SKM-1 (cell line): Measurements from ENCODE around the gene TEX22.
"Not testable (repeated sequence)": the region's sequence is repeated elsewhere in the genome, so short reads cannot be mapped to it uniquely, and the experiment has no call there.

Experiments used
- DNase-seq: peaks from one replicate; lab custom pipeline; 2025; ENCODE audit not compliant: unreplicated experiment; lab: John Stamatoyannopoulos, UW

TEX22 gene

GRCh38 chr14:105398044-105398725 lies at the start of gene TEX22:
TSS of gene TEX22 (plus strand) at chr14:105398538. CDS start at chr14:105399341, 803 bp downstream.
- peak; percentile 16 for DNase-seq

GRCh38 chr14:105348945-105349699 lies 49.2 kb upstream of the TEX22 start:
- DNase-seq = no peak

GRCh38 chr14:105349992-105350391 lies 48.3 kb upstream of the TEX22 start:
- DNase-seq = no peak

- DNase-seq = no peak
Measured at GRCh38 chr14:105350450-105351244, 47.7 kb upstream of the TEX22 start.

GRCh38 chr14:105351410-105351809 lies 46.9 kb upstream of the TEX22 start:
- DNase-seq = no peak

- peak; percentile 67 for DNase-seq
Measured at GRCh38 chr14:105351920-105352851, 46.2 kb upstream of the TEX22 start.

GRCh38 chr14:105353136-105353535 lies 45.2 kb upstream of the TEX22 start:
- DNase-seq = no peak

GRCh38 chr14:105354541-105354940 lies 43.8 kb upstream of the TEX22 start:
- DNase-seq = no peak

- no peak for DNase-seq
Measured at GRCh38 chr14:105355049-105355575, 43.2 kb upstream of the TEX22 start.

- DNase-seq = no peak
Measured at GRCh38 chr14:105355850-105356604, 42.3 kb upstream of the TEX22 start.

GRCh38 chr14:105356927-105357326 lies 41.4 kb upstream of the TEX22 start:
- no peak for DNase-seq

GRCh38 chr14:105357626-105358025 lies 40.7 kb upstream of the TEX22 start:
- DNase-seq = no peak

GRCh38 chr14:105358140-105358846 lies 40.0 kb upstream of the TEX22 start:
- DNase-seq = no peak

- DNase-seq = no peak
Measured at GRCh38 chr14:105358943-105359342, 39.4 kb upstream of the TEX22 start.

- not testable (repeated sequence) for DNase-seq
Measured at GRCh38 chr14:105361412-105361811, 36.9 kb upstream of the TEX22 start.

GRCh38 chr14:105363847-105364708 lies 34.3 kb upstream of the TEX22 start:
- DNase-seq = no peak

GRCh38 chr14:105365101-105365500 lies 33.2 kb upstream of the TEX22 start:
- DNase-seq = no peak

- no peak for DNase-seq
Measured at GRCh38 chr14:105365681-105366080, 32.7 kb upstream of the TEX22 start.
